SK-N-SH treated with all-trans-retinoic acid at 6 μM for 48 hours (cell line): ENCODE measurements around the gene TGFBR2.

ENCODE experiments used
- TOX ChIP-seq: fragments of 250-450 bp; sonication (Bioruptor Pico); IDR thresholded peaks from 2 replicates; pipeline ENCODE4 v1.8.0; 2021; ENCODE audit warnings: mild to moderate bottlenecking, moderate library complexity, borderline replicate concordance
- ZFP3 ChIP-seq: fragments of 250-450 bp; sonication (Bioruptor Pico); IDR thresholded peaks from 2 replicates; pipeline ENCODE4 v1.5.0; 2020; ENCODE audit warnings: mild to moderate bottlenecking, moderate library complexity
- TF ChIP-seq, protein P1 (sequence below): fragments of 250-450 bp; sonication (Bioruptor Pico); IDR thresholded peaks from 2 replicates; pipeline ENCODE4 v1.8.0; 2020; ENCODE audit warnings: mild to moderate bottlenecking, moderate library complexity, borderline replicate concordance

- no peak for TF ChIP-seq ZFP3 (CRISPR knock-in tag)
- TF ChIP-seq TOX (CRISPR knock-in tag): no peak
- TF ChIP-seq, protein P1, sequence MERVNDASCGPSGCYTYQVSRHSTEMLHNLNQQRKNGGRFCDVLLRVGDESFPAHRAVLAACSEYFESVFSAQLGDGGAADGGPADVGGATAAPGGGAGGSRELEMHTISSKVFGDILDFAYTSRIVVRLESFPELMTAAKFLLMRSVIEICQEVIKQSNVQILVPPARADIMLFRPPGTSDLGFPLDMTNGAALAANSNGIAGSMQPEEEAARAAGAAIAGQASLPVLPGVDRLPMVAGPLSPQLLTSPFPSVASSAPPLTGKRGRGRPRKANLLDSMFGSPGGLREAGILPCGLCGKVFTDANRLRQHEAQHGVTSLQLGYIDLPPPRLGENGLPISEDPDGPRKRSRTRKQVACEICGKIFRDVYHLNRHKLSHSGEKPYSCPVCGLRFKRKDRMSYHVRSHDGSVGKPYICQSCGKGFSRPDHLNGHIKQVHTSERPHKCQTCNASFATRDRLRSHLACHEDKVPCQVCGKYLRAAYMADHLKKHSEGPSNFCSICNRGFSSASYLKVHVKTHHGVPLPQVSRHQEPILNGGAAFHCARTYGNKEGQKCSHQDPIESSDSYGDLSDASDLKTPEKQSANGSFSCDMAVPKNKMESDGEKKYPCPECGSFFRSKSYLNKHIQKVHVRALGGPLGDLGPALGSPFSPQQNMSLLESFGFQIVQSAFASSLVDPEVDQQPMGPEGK (CRISPR knock-in tag): no peak
These were observed 4.4 kb downstream of the TGFBR2 start for GRCh38 chr3:30610702-30611368.
